HepG2 (cell line): ENCODE measurements around the gene SMOC1.
A peak's percentile ranks its signal among the peaks of the same experiment; 100 is the strongest.

Source experiments
- EP300 ChIP-seq, 3 experiments: sonication (generic) in 1 of 3; formaldehyde crosslinking in 1 of 3; IDR thresholded peaks; 2 replicates each; pipeline versions ENCODE4 v1.5.1 to v1.6.1; 2011 to 2020; ENCODE audit warnings: low read depth in 2 of 3, low read length in 2 of 3, borderline replicate concordance in 1 of 3, improper control_type of control experiment in 1 of 3, mild to moderate bottlenecking in 1 of 3, missing genetic modification reagents in 1 of 3, moderate library complexity in 1 of 3
- HCFC1 ChIP-seq: fragments of 150-350 bp; IDR thresholded peaks from 2 replicates; pipeline ENCODE4 v1.6.1; 2014; ENCODE audit warnings: low read depth, low read length
- TMF1 ChIP-seq: sonication (generic); formaldehyde crosslinking; IDR thresholded peaks from 2 replicates; pipeline ENCODE4 v1.8.1; 2022; ENCODE audit warnings: low read depth, missing genetic modification reagents

- TF ChIP-seq EP300 (IDR thresholded peaks at IDR 0.05; ENCODE audit: low read depth in 2 of 2, low read length in 2 of 2) = 0 out of 4 replicates have a peak, but pooled peaks of 1 of the 2 experiments have one; percentile 12
- TF ChIP-seq EP300 (CRISPR knock-in tag; IDR thresholded peaks at IDR 0.05; ENCODE audit: borderline replicate concordance) = no peak
- no peak for TF ChIP-seq HCFC1
- TF ChIP-seq TMF1 (CRISPR knock-in tag) = no peak
Observed at GRCh38 chr14:69879175-69880043, at the start of gene SMOC1.
